NCI-H1694 treated with DMSO at 0.1 percent for 48 hours (cell line): ENCODE results near the gene ARHGAP29.

ENCODE experiments used
- DNase-seq: peaks from one replicate; lab custom pipeline; 2025; lab: John Stamatoyannopoulos, UW

Gene ARHGAP29

GRCh38 chr1:94236013-94236491 is 1.3 kb downstream of the ARHGAP29 start:
- DNase-seq = no peak

GRCh38 chr1:94235189-94236012 is 2.0 kb downstream of the ARHGAP29 start:
- no peak for DNase-seq

GRCh38 chr1:94234615-94235014 is 2.8 kb downstream of the ARHGAP29 start:
- no peak for DNase-seq

GRCh38 chr1:94231746-94232145 is 5.6 kb downstream of the ARHGAP29 start:
- no peak for DNase-seq

DNA sequence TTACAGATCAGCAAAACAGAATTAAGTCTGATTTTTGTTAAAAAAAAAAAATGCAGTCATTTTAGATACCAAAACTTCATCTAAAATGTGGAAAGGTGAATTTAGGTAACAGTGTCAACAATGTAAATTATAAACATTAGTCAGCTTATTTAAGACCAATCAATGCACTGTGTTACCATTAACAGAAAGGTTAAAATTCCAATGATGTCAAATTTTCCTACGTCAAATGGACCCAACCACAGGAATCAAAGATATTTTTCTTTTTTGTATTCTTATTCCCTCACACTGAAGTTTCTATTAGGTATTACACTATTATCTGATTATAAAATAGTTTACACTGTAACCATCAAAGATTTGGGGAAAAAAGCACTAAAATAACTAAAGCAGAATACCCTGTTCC is 6.5 kb downstream of the ARHGAP29 start:
- no peak for DNase-seq

GRCh38 chr1:94228640-94229375 is 8.6 kb downstream of the ARHGAP29 start:
- DNase-seq = no peak

DNA sequence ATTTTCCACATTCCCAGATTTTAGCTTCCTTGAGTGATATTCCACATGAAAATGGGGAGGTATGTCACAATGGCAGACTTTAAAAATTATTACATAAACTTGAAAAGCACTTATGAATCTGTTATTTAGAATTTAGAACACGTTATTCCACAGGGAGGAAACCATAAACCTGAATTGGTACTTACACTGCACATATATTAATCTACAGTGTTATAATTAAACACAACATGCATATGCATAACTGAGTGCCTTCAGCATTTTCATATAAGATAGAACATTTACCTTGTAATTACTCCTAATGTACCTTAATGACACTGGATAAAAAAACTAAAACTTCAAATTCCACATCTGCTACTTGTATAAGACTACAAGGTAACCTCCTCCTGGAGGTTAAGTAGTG is 9.8 kb downstream of the ARHGAP29 start:
- DNase-seq = no peak

DNA sequence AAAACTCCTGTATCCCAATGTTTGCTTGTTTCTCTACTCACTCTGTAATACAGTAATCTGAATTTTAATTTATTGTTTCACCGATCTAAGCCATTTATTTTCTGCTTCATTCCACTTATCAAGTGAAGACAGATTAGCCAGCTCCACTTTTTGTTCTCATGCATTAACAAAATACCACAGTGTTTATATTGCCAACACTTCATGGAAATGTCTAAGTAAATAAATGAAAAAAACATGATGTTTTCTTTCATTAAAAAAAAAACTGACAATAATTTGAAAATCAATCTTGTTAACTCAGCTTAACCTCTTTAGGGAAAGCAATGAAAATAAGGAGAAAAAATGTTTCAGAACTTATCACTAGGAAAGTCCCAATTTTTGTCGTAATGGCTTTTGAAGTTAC is 11.5 kb downstream of the ARHGAP29 start:
- DNase-seq = no peak

DNA sequence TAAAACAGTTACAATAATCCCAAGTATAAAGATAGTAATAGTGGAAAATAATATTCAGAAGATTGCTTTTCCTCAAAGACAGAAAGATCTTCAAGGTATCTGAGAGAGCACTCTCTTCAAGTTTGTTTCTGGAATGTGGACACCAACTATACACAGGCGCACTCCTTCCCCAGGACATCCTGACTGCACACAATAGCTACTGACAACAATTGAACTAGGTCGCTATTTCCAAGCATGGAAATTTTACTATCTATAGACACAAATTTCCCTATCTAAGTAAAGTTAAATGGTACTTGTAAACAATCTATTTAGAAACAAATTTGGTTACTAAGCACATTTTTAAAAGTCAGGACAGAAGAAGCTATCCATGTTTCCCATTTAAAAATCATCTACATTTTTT is 19.1 kb downstream of the ARHGAP29 start:
- DNase-seq = no peak

GRCh38 chr1:94215955-94216354 is 21.4 kb downstream of the ARHGAP29 start:
- DNase-seq = no peak

GRCh38 chr1:94209982-94210381 is 27.4 kb downstream of the ARHGAP29 start:
- no peak for DNase-seq

DNA sequence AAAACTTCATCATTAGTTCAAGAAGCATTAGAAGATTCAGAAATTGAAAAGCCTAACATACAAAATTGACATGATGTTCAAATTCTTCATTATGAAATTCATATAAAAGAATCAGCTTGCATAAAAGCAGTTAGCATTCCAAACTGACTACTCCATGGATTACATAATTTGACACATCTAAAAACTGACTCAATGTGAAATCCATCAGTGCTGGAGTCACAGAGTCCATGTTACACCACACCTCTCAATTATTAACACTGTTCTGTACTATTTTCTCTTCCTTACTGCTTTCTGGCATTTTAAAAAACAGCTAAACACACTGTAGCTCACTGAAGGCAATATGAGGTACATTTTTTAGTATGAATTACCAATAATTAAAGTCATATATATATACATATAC is 28.0 kb downstream of the ARHGAP29 start:
- no peak for DNase-seq

DNA sequence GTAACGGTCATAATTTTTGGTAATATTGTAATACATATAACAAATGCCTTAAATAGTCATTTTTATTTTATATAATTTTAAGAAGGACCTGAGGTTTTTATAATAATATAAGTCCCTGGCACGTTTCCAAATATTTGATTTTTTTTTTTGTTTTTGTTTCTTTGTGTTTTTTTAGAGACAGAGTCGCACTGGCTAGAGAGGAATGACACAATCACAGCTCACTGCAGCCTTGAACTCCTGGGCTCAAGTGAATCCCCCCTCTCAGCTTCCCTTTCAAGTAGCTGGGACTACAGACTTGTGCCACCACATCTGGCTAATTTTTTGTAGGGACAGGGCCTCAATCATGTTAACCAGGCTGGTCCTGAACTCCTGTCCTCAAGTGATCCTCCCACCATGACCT is 29.7 kb downstream of the ARHGAP29 start:
- no peak for DNase-seq

GRCh38 chr1:94205639-94206038 is 31.7 kb downstream of the ARHGAP29 start:
- DNase-seq = no peak

GRCh38 chr1:94202241-94202640 is 35.1 kb downstream of the ARHGAP29 start:
- no peak for DNase-seq

DNA sequence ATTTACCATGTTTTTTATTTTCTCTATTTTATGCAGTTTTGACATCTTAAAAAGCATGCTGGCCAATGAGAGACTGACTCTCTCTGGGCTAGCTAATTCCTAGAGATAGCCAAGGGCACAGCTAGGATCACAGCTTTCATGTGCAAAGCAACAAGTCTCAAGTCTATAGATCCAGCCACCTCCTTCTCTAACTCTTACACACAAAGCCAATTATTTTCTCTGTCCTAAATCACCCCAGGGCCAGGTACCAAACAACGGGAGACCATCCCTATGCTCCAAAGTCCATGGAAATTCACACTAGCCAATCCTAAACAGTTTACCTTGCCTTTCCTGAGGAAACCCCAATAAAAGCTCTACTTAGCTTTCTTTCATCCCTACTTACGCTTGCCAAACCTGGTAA is 38.0 kb downstream of the ARHGAP29 start:
- no peak for DNase-seq

DNA sequence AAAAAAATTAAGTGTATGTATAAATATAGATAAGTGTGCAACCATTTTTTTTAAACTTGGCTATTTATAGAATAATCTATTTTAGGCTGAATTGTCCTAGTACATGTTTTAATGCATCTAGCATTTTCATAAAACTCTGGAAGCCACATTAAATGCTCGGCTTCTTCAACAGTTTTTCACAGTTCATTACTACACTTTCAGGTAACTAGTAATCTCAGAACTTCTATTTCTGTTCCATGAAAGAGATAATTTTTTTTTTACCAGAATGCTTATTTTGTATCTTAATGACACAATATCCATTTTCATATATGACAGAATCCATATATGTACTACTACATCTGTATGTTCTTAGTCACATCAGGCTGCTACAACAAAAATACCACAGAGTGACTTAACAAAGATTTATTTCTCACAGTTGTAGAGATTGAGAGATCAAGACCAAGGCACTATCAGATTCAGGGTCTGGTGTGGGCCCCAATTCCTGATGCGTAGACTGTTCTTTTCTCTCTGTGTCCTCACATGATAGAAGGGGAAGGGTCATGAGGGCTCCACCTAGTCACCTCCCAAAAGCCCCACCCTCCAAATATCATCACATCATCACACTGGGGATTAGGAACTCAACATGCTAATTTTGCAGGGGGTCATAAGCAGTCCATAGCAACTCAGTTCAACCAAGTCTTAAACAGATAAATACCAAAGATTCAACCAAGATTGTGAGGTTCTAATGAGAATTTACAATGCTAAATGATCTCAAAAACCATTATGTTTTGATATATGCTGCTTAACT is 43.1 kb downstream of the ARHGAP29 start:
- no peak for DNase-seq

DNA sequence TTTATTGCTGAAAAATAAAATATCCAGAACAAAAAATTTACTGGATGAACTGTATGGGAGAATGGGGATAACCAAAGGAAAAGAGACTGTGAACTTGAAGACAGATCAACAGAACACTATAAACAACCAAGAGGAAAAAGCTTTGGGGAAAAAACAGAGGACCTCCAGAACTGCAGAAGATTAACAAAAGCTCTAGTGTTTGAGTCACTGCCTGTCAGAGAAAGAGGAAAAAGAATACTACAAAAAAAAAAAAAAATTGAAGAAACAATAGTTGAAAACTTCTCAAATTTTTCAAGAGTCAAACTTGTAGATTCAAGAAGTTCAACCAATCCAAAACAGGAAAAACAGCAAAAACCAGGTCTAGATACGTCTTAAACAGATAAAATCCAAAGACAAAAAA is 44.3 kb downstream of the ARHGAP29 start:
- DNase-seq = no peak

- no peak for DNase-seq
Measured at GRCh38 chr1:94191216-94191615, 46.2 kb downstream of the ARHGAP29 start.

- no peak for DNase-seq
Measured at GRCh38 chr1:94186946-94187345, 50.4 kb downstream of the ARHGAP29 start.

DNA sequence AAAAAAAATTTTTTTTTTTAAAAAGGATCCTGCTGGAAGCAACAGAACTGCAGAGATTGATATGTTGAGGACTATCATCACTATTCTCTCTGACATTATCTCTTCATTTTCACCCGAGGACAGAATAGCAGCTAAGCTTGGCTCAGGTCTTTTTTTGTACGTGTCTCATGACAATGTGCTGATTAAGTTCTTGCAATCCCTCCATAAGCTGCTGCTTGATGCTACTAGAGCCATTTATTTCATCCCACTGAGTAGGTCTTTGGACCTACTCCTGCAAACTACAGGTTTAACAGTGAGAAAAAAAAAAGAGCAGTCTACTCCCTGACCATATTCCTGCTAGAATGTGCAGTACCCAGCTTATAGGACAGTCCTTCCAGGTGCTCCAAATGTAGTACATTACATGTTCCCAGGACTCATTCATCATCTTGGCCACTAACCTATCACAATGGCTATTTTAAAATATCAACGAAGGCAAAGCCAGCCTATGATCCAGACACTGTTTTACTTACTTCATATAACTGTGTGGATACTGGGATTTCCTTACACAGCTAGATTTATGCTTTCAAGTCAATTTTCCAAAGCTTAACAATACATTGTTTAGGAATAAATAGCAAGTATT is 54.1 kb downstream of the ARHGAP29 start:
- no peak for DNase-seq

DNA sequence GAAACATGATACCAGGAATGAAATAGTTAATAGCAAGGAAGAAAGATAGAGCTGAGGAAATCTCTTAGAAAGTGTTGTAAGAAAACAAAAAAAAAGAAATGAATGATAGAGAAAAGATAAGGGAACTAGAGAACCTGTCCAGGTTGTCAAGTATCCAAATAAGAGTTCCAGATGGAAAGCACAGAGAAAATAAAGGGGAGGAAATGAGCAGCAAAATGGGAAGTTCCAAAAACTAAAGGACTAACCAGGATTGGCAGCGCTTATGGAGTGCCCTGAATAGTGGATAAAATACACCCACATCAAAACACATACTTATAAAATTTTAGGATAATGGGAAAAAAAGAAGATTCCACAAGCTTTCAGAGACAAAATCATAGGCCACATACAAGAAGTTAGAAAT is 55.2 kb downstream of the ARHGAP29 start:
- no peak for DNase-seq
